GM12878 (cell line): Measurements from ENCODE around the gene CYP1B1. TPM values are rescaled to one million over a fixed set of nuclear protein-coding genes. Genes with fewer than 3 reads are reported as not detected.
A peak's percentile ranks its signal among the peaks of the same experiment; 100 is the strongest.

Source experiments
- ATAC-seq: fragments of 200-7000 bp; cut with Tn5 transposase; 3 replicates; pipeline ENCODE4 v1.9.1; 2020; ENCODE audit warnings: mild to moderate bottlenecking, moderate library complexity
- BruUV-seq: library from RNA; stranded (reverse); fragments of 400-500 nt; replicated peaks from 2 replicates; lab custom pipeline; 2021; lab: Mats Ljungman, UMichigan
- CTCF ChIA-PET: fragments of 300-600 bp; sonication (Branson Sonifier 250); formaldehyde crosslinking; extraction: SDS; loops from one replicate; lab custom pipeline; 2021; ENCODE audit warnings: inconsistent platforms; lab: Yijun Ruan, JAX
- POLR2A ChIA-PET: fragments of 350-600 bp; formaldehyde crosslinking; extraction: SDS; loops from one replicate; lab custom pipeline; 2021; ENCODE audit warnings: inconsistent platforms; lab: Charles Lee
- RAD21 ChIA-PET: fragments of 300-600 bp; sonication (Branson Sonifier 250); formaldehyde crosslinking; loops from one replicate; lab custom pipeline; 2023; ENCODE audit warnings: antibody characterized with exemption; ENCODE audit not compliant: unreplicated experiment; lab: Charles Lee
- SMC1A ChIA-PET: fragments of 300-600 bp; sonication (Branson Sonifier 250); formaldehyde crosslinking; loops from one replicate; lab custom pipeline; 2023; ENCODE audit not compliant: unreplicated experiment, uncharacterized antibody; lab: Charles Lee
- DNase-seq: peaks from one replicate; pipeline ENCODE4 v3.0.0-alpha.2; 2011; ENCODE audit warnings: low read depth, low spot score
- FAIRE-seq: peaks from 3 replicates; lab custom pipeline; 2011; peaks lifted over from hg19 to GRCh38; lab: Jason Lieb, UNC
- H2AFZ ChIP-seq: 2 replicates; pipeline ENCODE4 v1.6.0; 2011; ENCODE audit warnings: low read depth, low read length, control low read depth; ENCODE audit not compliant: control insufficient read depth
- H3K27ac ChIP-seq: 2 replicates; pipeline ENCODE4 v1.5.1; 2011; ENCODE audit warnings: control low read depth; ENCODE audit not compliant: control insufficient read depth, insufficient read depth
- H3K27me3 ChIP-seq, 2 experiments: replicated peaks in 1 of 2; 2 replicates each; pipeline versions ENCODE4 v1.6.0 to v1.6.1; 2011; ENCODE audit warnings: low read length in 1 of 2; ENCODE audit not compliant: control insufficient read depth in 2 of 2, insufficient read depth in 2 of 2
- H3K36me3 ChIP-seq, 2 experiments: 2 replicates each; pipeline ENCODE4 v1.5.1; 2011; ENCODE audit warnings: low read length in 1 of 2; ENCODE audit not compliant: control insufficient read depth in 2 of 2, insufficient read depth in 2 of 2
- H3K4me1 ChIP-seq: 2 replicates; pipeline ENCODE4 v1.6.1; 2011; ENCODE audit warnings: mild to moderate bottlenecking, low read length, moderate library complexity, mixed read lengths; ENCODE audit not compliant: control insufficient read depth, insufficient read depth
- H3K4me2 ChIP-seq: 2 replicates; pipeline ENCODE4 v1.6.0; 2011; ENCODE audit warnings: control low read depth; ENCODE audit not compliant: control insufficient read depth, insufficient read depth
- H3K4me3 ChIP-seq: fragments of 200-600 bp; sonication (generic); 2 replicates; pipeline ENCODE4 v1.5.1; 2016
- H3K79me2 ChIP-seq: 2 replicates; pipeline ENCODE4 v1.6.0; 2011; ENCODE audit warnings: low read length; ENCODE audit not compliant: control insufficient read depth, insufficient read depth
- H3K9ac ChIP-seq: 2 replicates; pipeline ENCODE4 v1.8.0; 2011; ENCODE audit warnings: low read length, control low read depth, mixed read lengths; ENCODE audit not compliant: control insufficient read depth, insufficient read depth
- H3K9me3 ChIP-seq: replicated peaks from 3 replicates; pipeline ENCODE4 v1.5.1; 2011; ENCODE audit warnings: mild to moderate bottlenecking, low read length; ENCODE audit not compliant: control insufficient read depth, insufficient read depth
- H4K20me1 ChIP-seq: 2 replicates; pipeline ENCODE4 v1.6.0; 2011; ENCODE audit not compliant: control insufficient read depth, insufficient read depth
- ASH2L ChIP-seq: fragments of 300-600, 200-600 bp; sonication (generic); IDR thresholded peaks from 2 replicates; pipeline ENCODE4 v1.6.1; 2017; ENCODE audit warnings: low read depth, mild to moderate bottlenecking, borderline replicate concordance
- ATF7 ChIP-seq: fragments of 450-650 bp; IDR thresholded peaks from 2 replicates; pipeline ENCODE4 v1.6.1; 2016; ENCODE audit warnings: low read depth, mild to moderate bottlenecking
- FOXM1 ChIP-seq: IDR thresholded peaks from 2 replicates; pipeline ENCODE4 v1.6.1; 2012; ENCODE audit warnings: low read depth, mild to moderate bottlenecking, inconsistent platforms, low read length, moderate library complexity
- HDGF ChIP-seq: fragments of 450-650 bp; IDR thresholded peaks from 2 replicates; pipeline ENCODE4 v1.6.1; 2016; ENCODE audit warnings: antibody characterized with exemption
- MTA3 ChIP-seq: IDR thresholded peaks from 2 replicates; pipeline ENCODE4 v1.6.1; 2012; ENCODE audit warnings: low read length, inconsistent platforms, borderline replicate concordance
- NFYA ChIP-seq: IDR thresholded peaks from 2 replicates; pipeline ENCODE4 v1.6.1; 2011; ENCODE audit warnings: low read depth, mild to moderate bottlenecking, low read length, improper control_type of control experiment, borderline replicate concordance
- NR2F1 ChIP-seq: fragments of 450-650 bp; conservative IDR thresholded peaks from 2 replicates; pipeline ENCODE4 v1.6.1; 2017; ENCODE audit warnings: mild to moderate bottlenecking
- RAD51 ChIP-seq: fragments of 450-650 bp; IDR thresholded peaks from 2 replicates; pipeline ENCODE4 v1.6.1; 2016; ENCODE audit warnings: moderate library complexity, mild to moderate bottlenecking, inconsistent platforms
- SUZ12 ChIP-seq: fragments of 200-600 bp; sonication (generic); IDR thresholded peaks from one replicate; pipeline ENCODE4 v1.6.1; 2018; ENCODE audit warnings: antibody characterized with exemption, mild to moderate bottlenecking; ENCODE audit not compliant: unreplicated experiment
- TCF7 ChIP-seq: IDR thresholded peaks from 2 replicates; pipeline ENCODE4 v1.6.1; 2014; ENCODE audit warnings: antibody characterized with exemption, borderline replicate concordance
- YBX1 ChIP-seq: fragments of 450-650 bp; IDR thresholded peaks from 2 replicates; pipeline ENCODE4 v1.6.1; 2016; ENCODE audit warnings: antibody characterized with exemption
- YY1 ChIP-seq: IDR thresholded peaks from 2 replicates; pipeline ENCODE4 v1.6.1; 2011; ENCODE audit warnings: low read depth, mild to moderate bottlenecking, low read length
- ZNF274 ChIP-seq: IDR thresholded peaks from one replicate; pipeline ENCODE4 v1.8.0; 2011; ENCODE audit not compliant: insufficient read length, insufficient read depth
- ZNF622 ChIP-seq: fragments of 450-650 bp; IDR thresholded peaks from 2 replicates; pipeline ENCODE4 v1.6.1; 2017; ENCODE audit warnings: mild to moderate bottlenecking, inconsistent platforms
- WGBS: methylation state at CpG from one replicate; pipeline ENCODE4 v1.1.6; 2016; ENCODE audit warnings: low lambda C conversion rate; ENCODE audit not compliant: insufficient replicate concordance, insufficient coverage; ENCODE audit errors: missing lambda C conversion rate; 5-methylcytosine and 5-hydroxymethylcytosine counted together
- in situ Hi-C: fragments of 300-500 bp; cut with MboI; formaldehyde crosslinking; loops from 9 replicates; pipeline ENCODE4 v1.14.3; 2018; ENCODE audit warnings: mixed read lengths
- intact Hi-C: fragments of 100-400 bp; cut with micrococcal nuclease; formaldehyde crosslinking; loops from one replicate; pipeline ENCODE4 v1.14.2; 2022; ENCODE audit not compliant: unreplicated experiment
- polyA plus RNA-seq, 11 experiments: library from polyadenylated mRNA; depleted of rRNA in 4 of 11; unstranded in 6 of 11; stranded (reverse) in 5 of 11; fragments of >200 nt; fragmentation: Nextera tagmentation in 4 of 11; fragmentation: Illumina TruSeq in 1 of 11; extraction: Ambion mirVana in 4 of 11; extraction: Trizol in 1 of 11; gene quantifications; 1 replicate in 1 of 11; 2 replicates in 10 of 11; pipeline versions ENCODE4 v1.2.1 to v1.2.3, GENCODE V29; 2011 to 2016; ENCODE audit warnings: inconsistent platforms in 2 of 11, missing spikeins in 2 of 11, low read depth in 1 of 11
- total RNA-seq, 4 experiments: library from RNA; depleted of rRNA in 3 of 4; stranded (reverse); fragments of >200 nt in 3 of 4; fragmentation: Illumina TruSeq in 1 of 4; extraction: Trizol in 1 of 4; gene quantifications; 2 replicates each; pipeline versions ENCODE4 v1.2.1 to v1.2.3, GENCODE V29; 2013 to 2021
- TF ChIP-seq, protein P1 (sequence below): fragments of 450-650 bp; IDR thresholded peaks from 2 replicates; pipeline ENCODE4 v1.6.1; 2016; ENCODE audit warnings: mild to moderate bottlenecking
- TF ChIP-seq, protein P2 (sequence below): IDR thresholded peaks from 2 replicates; pipeline ENCODE4 v1.6.1; 2011; ENCODE audit warnings: mild to moderate bottlenecking, low read depth, low read length, moderate library complexity; ENCODE audit not compliant: insufficient replicate concordance
- TF ChIP-seq, protein P3 (sequence below): IDR thresholded peaks from 2 replicates; pipeline ENCODE4 v1.6.1; 2011; ENCODE audit warnings: low read depth, mild to moderate bottlenecking, low read length, moderate library complexity, borderline replicate concordance; ENCODE audit errors: extremely low read depth

CYP1B1 gene
- total and polyA plus RNA-seq, 10 of the 15 experiments (the other 5 are each of a cell fraction or from before 2014, with no cell fraction given): 0.35 to 29.7 (median 3.4) TPM

DNA sequence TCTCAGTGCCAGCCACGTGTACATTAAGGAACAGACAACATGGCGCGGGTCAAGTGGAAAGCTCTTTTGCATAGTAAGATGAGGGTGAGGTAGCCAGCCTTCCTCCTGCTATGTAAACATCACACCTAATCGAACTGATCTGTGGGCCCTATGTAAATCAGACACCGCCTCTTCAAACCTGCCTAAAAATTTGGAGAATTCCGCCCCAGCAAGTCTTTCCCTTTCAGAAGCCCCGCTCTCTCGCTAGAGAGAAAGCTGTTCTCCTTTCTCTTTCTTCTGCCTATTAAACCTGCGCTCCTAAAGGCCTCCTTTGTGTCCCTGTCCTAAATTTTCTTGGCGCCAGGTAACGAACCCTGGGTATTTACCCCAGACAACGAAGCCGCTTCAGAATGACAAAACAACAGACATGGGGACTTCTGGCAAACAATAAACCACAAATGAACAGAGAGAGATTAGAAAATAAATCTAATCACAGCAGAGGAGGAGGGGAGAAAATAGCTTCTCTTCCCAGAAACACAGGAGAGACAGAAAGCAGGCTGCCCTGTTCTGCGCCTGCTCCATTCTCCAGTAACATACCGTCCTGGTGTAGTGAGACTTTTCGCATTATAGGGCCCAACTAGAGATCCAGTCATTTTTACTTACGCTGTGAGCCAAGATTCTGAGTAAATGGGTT is 31.9 kb upstream of the CYP1B1 start (continued):
- no peak for TF ChIP-seq YY1
- TF ChIP-seq ZNF622: no peak
- TF ChIP-seq SUZ12: no peak
- TF ChIP-seq NFYA: no peak
- TF ChIP-seq TCF7: no peak
- no peak for TF ChIP-seq ZNF274
- TF ChIP-seq NR2F1: no peak
- no peak for TF ChIP-seq ATF7
- TF ChIP-seq MTA3: no peak

DNA sequence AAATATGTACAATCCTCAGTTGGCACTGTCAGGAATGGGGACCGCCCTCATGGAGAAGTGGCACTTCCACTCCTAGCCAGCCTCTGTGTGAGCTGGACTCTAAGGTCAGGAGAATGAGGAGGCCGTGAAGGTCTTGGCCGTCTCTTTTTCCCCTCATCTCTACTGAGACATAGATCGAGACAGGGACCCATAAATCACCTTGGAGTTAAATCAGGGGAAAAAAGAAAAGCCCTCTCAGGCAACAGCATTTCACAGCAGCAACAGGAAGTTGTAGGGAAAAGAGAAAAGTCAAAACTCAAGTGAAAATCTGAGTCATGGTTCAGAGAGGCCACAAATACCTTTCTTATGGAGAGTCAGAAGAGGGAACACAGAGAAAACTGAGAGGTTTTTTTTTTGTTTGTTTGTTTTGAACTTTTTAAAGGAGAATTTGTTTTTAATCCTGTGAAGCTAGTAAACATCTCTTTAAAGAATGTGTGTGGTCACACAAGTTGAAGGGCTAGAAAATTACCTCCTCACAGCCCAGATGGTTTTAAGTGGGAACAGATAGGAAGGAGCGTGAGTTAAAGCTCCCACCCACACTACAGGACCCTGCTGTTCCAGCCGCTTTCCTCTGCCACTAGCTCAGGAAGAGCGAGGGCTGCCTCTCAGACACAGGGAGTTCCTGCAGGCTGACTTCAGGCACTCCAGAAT is 30.6 kb upstream of the CYP1B1 start:
- intact Hi-C loops (loop anchor here (2.0 kb wide), 1 partner anchor 30 kb away; the partner anchor contains the start of gene CYP1B1), in situ Hi-C loops (no loop called here)
- peak overlapping the region; percentile 35 for H2AFZ ChIP-seq
- WGBS: 25% methylated on average over 7 of the region's 7 CpGs
- H3K4me3 ChIP-seq: no peak overlapping the region
- no peaks in the 10 kb centered on the region for H3K79me2 ChIP-seq
- peak overlapping the region; percentile 24 for H3K4me2 ChIP-seq
- ChIA-PET CTCF (interaction anchor here (0.7 to 1.5 kb wide), 2 partner anchors 9 to 12 kb away, joined by 3 to 5 read pairs; no protein-coding TSS in a partner anchor), POLR2A (interaction anchor here (0.7 kb wide), 1 partner anchor 70 kb away, joined by 9 read pairs; no protein-coding TSS in a partner anchor), SMC1A (interaction anchor here (1.1 kb wide), 1 partner anchor 122 kb away, joined by 3 read pairs; no protein-coding TSS in a partner anchor), RAD21 (interaction anchor here (1.4 kb wide), 1 partner anchor 168 kb away, joined by 3 read pairs; no protein-coding TSS in a partner anchor)
- DNase-seq (no peak), FAIRE-seq (no peak), ATAC-seq (peak; percentile 64)
- H3K9me3 ChIP-seq: peaks cover 9% of the 10 kb centered on the region
- peaks cover 8% of the 10 kb centered on the region for H3K4me1 ChIP-seq
- no peaks in the 10 kb centered on the region for H3K27me3 ChIP-seq
- no peaks in the 10 kb centered on the region for H3K36me3 ChIP-seq
- H3K9ac ChIP-seq: no peak overlapping the region; the same call in none of the 2 replicates
- no TSS peak for BruUV-seq
- peak overlapping the region; percentile 63 for H3K27ac ChIP-seq
- H4K20me1 ChIP-seq: no peaks in the 10 kb centered on the region
- TF ChIP-seq ASH2L (no peak), YBX1 (no peak), FOXM1 (peak; percentile 35; the same call in 1 of the 2 replicates), RAD51 (no peak), HDGF (no peak)
- TF ChIP-seq, protein P1, sequence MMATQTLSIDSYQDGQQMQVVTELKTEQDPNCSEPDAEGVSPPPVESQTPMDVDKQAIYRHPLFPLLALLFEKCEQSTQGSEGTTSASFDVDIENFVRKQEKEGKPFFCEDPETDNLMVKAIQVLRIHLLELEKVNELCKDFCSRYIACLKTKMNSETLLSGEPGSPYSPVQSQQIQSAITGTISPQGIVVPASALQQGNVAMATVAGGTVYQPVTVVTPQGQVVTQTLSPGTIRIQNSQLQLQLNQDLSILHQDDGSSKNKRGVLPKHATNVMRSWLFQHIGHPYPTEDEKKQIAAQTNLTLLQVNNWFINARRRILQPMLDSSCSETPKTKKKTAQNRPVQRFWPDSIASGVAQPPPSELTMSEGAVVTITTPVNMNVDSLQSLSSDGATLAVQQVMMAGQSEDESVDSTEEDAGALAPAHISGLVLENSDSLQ: no peak
- TF ChIP-seq, protein P2, sequence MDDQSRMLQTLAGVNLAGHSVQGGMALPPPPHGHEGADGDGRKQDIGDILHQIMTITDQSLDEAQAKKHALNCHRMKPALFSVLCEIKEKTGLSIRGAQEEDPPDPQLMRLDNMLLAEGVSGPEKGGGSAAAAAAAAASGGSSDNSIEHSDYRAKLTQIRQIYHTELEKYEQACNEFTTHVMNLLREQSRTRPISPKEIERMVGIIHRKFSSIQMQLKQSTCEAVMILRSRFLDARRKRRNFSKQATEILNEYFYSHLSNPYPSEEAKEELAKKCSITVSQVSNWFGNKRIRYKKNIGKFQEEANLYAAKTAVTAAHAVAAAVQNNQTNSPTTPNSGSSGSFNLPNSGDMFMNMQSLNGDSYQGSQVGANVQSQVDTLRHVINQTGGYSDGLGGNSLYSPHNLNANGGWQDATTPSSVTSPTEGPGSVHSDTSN: no peak
- TF ChIP-seq, protein P3, sequence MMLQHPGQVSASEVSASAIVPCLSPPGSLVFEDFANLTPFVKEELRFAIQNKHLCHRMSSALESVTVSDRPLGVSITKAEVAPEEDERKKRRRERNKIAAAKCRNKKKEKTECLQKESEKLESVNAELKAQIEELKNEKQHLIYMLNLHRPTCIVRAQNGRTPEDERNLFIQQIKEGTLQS: no peak
